Measurements from ENCODE around the gene FOXN3.
A peak's percentile ranks its signal among the peaks of the same experiment; 100 is the strongest.

FOXN3 gene

DNA sequence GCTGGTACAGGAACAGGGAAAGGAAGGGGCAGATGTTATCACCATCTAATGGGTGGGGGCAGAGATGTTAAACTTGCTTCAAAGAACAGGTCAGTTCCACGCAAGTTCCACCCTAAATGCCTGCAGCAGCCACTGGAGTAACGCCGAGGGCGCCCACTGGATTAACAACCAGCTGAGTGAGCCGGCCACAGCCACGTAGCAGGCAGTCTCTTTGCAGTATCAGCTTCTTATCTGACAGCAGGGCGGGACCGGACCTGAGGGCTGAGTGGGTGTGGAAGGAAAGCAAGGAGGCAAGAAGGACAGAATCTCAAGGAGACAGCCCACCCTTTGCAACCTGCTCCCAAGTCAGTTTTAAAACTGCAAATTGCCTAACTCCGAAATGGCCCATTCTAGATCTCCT is 38.4 kb upstream of the FOXN3 start:
- peak overlapping the region; percentile 26 for H3K9ac ChIP-seq (ENCODE audit: low read depth, low read length, poor library complexity, severe bottlenecking)
- no peaks in the 10 kb centered on the region for H3K27me3 ChIP-seq (ENCODE audit: insufficient read depth, low read length, poor library complexity, severe bottlenecking)
- H3K4me3 ChIP-seq (ENCODE audit: low read length, poor library complexity, severe bottlenecking), result no peak overlapping the region
- peaks cover 9% of the 10 kb centered on the region; the same call in 1 of the 2 replicates for H3K79me2 ChIP-seq (ENCODE audit: insufficient read depth, low read length)
- no peaks in the 10 kb centered on the region for H3F3A ChIP-seq (ENCODE audit: low read depth)
- H2AFZ ChIP-seq (ENCODE audit: low read length), result no peak overlapping the region
- peaks cover 24% of the 10 kb centered on the region for H3K4me1 ChIP-seq (ENCODE audit: insufficient read depth, low read length, poor library complexity, severe bottlenecking)
- peak overlapping the region; percentile 46 for H3K4me2 ChIP-seq (ENCODE audit: low read depth, low read length, poor library complexity, severe bottlenecking)
- H3K9me2 ChIP-seq (replicated peaks; ENCODE audit: low read depth, low read length), result no peaks in the 10 kb centered on the region
- H3K36me3 ChIP-seq (ENCODE audit: insufficient read depth, low read length), result no peaks in the 10 kb centered on the region
- no peaks in the 10 kb centered on the region for H4K20me1 ChIP-seq (ENCODE audit: insufficient read depth, low read length, poor library complexity, severe bottlenecking)
- TF ChIP-seq CTCF (conservative IDR thresholded peaks at IDR 0.05; ENCODE audit: low read length) (no peak), EZH2phosphoT487 (IDR thresholded peaks at IDR 0.05; ENCODE audit: borderline replicate concordance) (no peak)
- no peaks in the 10 kb centered on the region for H3K9me3 ChIP-seq (ENCODE audit: insufficient read depth, low read depth, low read length)

GRCh38 chr14:89454996-89455395 is 38.0 kb upstream of the FOXN3 start:
- Histone ChIP-seq H3K4me1 (ENCODE audit: insufficient read depth, low read length, poor library complexity, severe bottlenecking) (peaks cover 24% of the 10 kb centered on the region), H3K79me2 (ENCODE audit: insufficient read depth, low read length) (peaks cover 9% of the 10 kb centered on the region; the same call in 1 of the 2 replicates), H3K36me3 (ENCODE audit: insufficient read depth, low read length) (no peaks in the 10 kb centered on the region), H3K27me3 (ENCODE audit: insufficient read depth, low read length, poor library complexity, severe bottlenecking) (no peaks in the 10 kb centered on the region), H4K20me1 (ENCODE audit: insufficient read depth, low read length, poor library complexity, severe bottlenecking) (no peaks in the 10 kb centered on the region), H3K9me3 (ENCODE audit: insufficient read depth, low read depth, low read length) (no peaks in the 10 kb centered on the region), H3K4me3 (ENCODE audit: low read length, poor library complexity, severe bottlenecking) (no peak overlapping the region), H3K9me2 (replicated peaks; ENCODE audit: low read depth, low read length) (no peaks in the 10 kb centered on the region), H3K4me2 (ENCODE audit: low read depth, low read length, poor library complexity, severe bottlenecking) (peak overlapping the region; percentile 46), H3F3A (ENCODE audit: low read depth) (no peaks in the 10 kb centered on the region), H3K9ac (ENCODE audit: low read depth, low read length, poor library complexity, severe bottlenecking) (no peak overlapping the region), H2AFZ (ENCODE audit: low read length) (no peak overlapping the region)
- TF ChIP-seq CTCF (conservative IDR thresholded peaks at IDR 0.05; ENCODE audit: low read length) (no peak), EZH2phosphoT487 (IDR thresholded peaks at IDR 0.05; ENCODE audit: borderline replicate concordance) (no peak)

DNA sequence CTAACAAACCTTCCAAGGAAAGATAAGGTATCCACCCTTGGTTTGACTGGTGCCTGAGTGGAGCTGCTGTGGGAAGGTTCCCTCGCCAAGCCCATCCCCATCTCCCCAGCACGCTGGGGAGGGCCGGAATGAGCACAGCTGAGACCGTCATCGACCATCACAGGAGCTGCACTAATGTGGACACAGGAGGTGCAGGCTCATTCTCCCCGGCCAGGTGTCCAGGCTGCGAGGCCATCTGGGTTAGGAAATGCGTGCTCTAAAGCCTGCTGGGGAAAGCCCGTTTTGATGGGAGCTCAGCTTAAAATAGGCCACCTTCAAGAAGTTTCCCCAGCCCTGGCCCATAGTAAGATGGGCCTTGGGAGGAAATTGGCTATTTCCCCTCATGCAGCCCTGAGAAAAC is 35.2 kb upstream of the FOXN3 start:
- Histone ChIP-seq H3K79me2 (ENCODE audit: insufficient read depth, low read length) (peaks cover 9% of the 10 kb centered on the region; the same call in 1 of the 2 replicates), H3F3A (ENCODE audit: low read depth) (no peaks in the 10 kb centered on the region), H3K9me3 (ENCODE audit: insufficient read depth, low read depth, low read length) (no peaks in the 10 kb centered on the region), H3K4me3 (ENCODE audit: low read length, poor library complexity, severe bottlenecking) (no peak overlapping the region), H3K4me1 (ENCODE audit: insufficient read depth, low read length, poor library complexity, severe bottlenecking) (peaks cover 16% of the 10 kb centered on the region), H3K9me2 (replicated peaks; ENCODE audit: low read depth, low read length) (no peaks in the 10 kb centered on the region), H3K27me3 (ENCODE audit: insufficient read depth, low read length, poor library complexity, severe bottlenecking) (no peaks in the 10 kb centered on the region), H3K9ac (ENCODE audit: low read depth, low read length, poor library complexity, severe bottlenecking) (no peak overlapping the region), H4K20me1 (ENCODE audit: insufficient read depth, low read length, poor library complexity, severe bottlenecking) (no peaks in the 10 kb centered on the region), H3K4me2 (ENCODE audit: low read depth, low read length, poor library complexity, severe bottlenecking) (no peak overlapping the region), H3K36me3 (ENCODE audit: insufficient read depth, low read length) (no peaks in the 10 kb centered on the region), H2AFZ (ENCODE audit: low read length) (no peak overlapping the region)
- TF ChIP-seq EZH2phosphoT487 (IDR thresholded peaks at IDR 0.05; ENCODE audit: borderline replicate concordance) (no peak), CTCF (conservative IDR thresholded peaks at IDR 0.05; ENCODE audit: low read length) (no peak)
